Stomach (tissue), 9 donors: Measurements from ENCODE around the gene TMC5. TPM values are rescaled to one million over a fixed set of nuclear protein-coding genes. Genes with fewer than 3 reads are reported as not detected.

Source experiments
- DNase-seq, 2 donors: peaks; one replicate each; pipeline versions ENCODE4 v3.0.0 to v3.0.0-alpha.2; 2013 to 2019
- H3K27ac ChIP-seq, 5 donors: fragments of 200-600 bp in 4 of 5; sonication (generic) in 4 of 5; one replicate each; pipeline ENCODE4 v1.5.1; 2013 to 2019; ENCODE audit warnings: mild to moderate bottlenecking in 1 of 5, moderate library complexity in 1 of 5
- H3K27me3 ChIP-seq, 3 donors: fragments of 200-600 bp; sonication (generic); one replicate each; pipeline ENCODE4 v1.5.1; 2017 to 2019; ENCODE audit warnings: mixed run types in 1 of 3
- H3K36me3 ChIP-seq, 4 donors: fragments of 200-600 bp; sonication (generic); 1 replicate in 3 of 4; 2 replicates in 1 of 4; pipeline ENCODE4 v1.5.1; 2016 to 2019
- H3K4me1 ChIP-seq, 4 donors: fragments of 200-600 bp; sonication (generic); one replicate each; pipeline ENCODE4 v1.5.1; 2016 to 2019
- H3K4me3 ChIP-seq, 4 donors: fragments of 200-600 bp; sonication (generic) in 3 of 4; one replicate each; pipeline ENCODE4 v1.5.1; 2016 to 2019; ENCODE audit warnings: mild to moderate bottlenecking in 1 of 4
- H3K9me3 ChIP-seq, 4 donors: fragments of 200-600 bp; sonication (generic); one replicate each; pipeline ENCODE4 v1.5.1; 2016 to 2019
- EP300 ChIP-seq: sonication (generic); formaldehyde crosslinking; IDR thresholded peaks from one replicate; pipeline ENCODE4 v1.6.1; 2017; ENCODE audit warnings: antibody characterized with exemption
- POLR2A ChIP-seq, 4 donors: fragments of 450-650 bp; IDR thresholded peaks; one replicate each; pipeline ENCODE4 v1.6.1; 2016; ENCODE audit warnings: antibody characterized with exemption in 4 of 4, control low read depth in 2 of 4, mild to moderate bottlenecking in 1 of 4, moderate library complexity in 1 of 4
- POLR2AphosphoS5 ChIP-seq, 3 donors: sonication (generic); formaldehyde crosslinking; IDR thresholded peaks; one replicate each; pipeline ENCODE4 v1.6.1; 2016; ENCODE audit warnings: antibody characterized with exemption in 3 of 3
- WGBS, 5 donors: extraction: QIAGEN DNeasy Blood & Tissue Kit in 3 of 5; methylation state at CpG; one replicate each; pipeline versions ENCODE4 v1.1.5 to v1.1.7; 2013 to 2018; 5-methylcytosine and 5-hydroxymethylcytosine counted together
- intact Hi-C: fragments of 100-400 bp; cut with DNase I; formaldehyde crosslinking; loops from one replicate; pipeline ENCODE4 v1.15.1; 2023; ENCODE audit warnings: low total_unique reads
- polyA plus RNA-seq, 3 donors: library from polyadenylated mRNA; stranded (reverse); fragments of 200-250 nt; gene quantifications; one replicate each; pipeline ENCODE4 v1.2.3, GENCODE V29; 2013
- total RNA-seq, 5 donors: library from RNA; depleted of rRNA; stranded (reverse); fragments of >200 nt; gene quantifications; one replicate each; pipeline versions ENCODE4 v1.1.0 to v1.2.3, GENCODE V29; 2014 to 2016
- TF ChIP-seq, protein P1 (sequence below), 7 experiments: fragments of 450-650 bp in 4 of 7; fragments of 200-600 bp in 3 of 7; sonication (generic) in 3 of 7; IDR thresholded peaks; one replicate each; pipeline ENCODE4 v1.5.1; 2016 to 2019; ENCODE audit warnings: antibody characterized with exemption in 7 of 7, control low read depth in 2 of 7, mild to moderate bottlenecking in 1 of 7
- donor health status: healthy with polysubstance abuse.
- donor health status: Bipolar disorder and iron deficiency.
- donor health status: healthy.

The TMC5 gene
- total and polyA plus RNA-seq, 8 donors = 7.2 to 92.7 (median 28.2) TPM

DNA sequence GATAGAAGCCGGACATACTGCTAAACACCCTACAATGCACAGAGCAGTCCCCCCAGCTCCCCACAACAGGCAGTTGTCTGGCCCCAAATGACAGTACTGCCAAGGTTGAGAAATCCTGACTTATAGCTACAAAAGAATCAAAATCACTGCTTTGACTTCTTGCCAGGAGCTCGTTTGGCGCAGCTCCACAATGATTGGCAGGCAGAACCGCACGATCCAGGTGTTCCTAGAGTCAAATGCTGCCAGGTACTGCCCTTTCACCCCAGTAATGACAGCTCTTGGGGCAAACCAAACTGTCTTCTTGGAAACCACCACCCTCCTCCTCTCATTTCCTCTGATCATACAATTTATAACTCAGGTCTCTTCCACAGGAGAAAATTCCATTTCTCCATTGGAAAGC is 2.2 kb upstream of the TMC5 start:
- Histone ChIP-seq H3K27ac (peak overlapping the region; percentile 24 to 86 (median 49)), H3K27me3 (peaks cover 5 to 40% (median 21%) of the 10 kb centered on the region in 3 donors), H3K9me3 (no peaks in the 10 kb centered on the region), H3K36me3 (no peaks in the 10 kb centered on the region), H3K4me1 (peaks cover 4 to 28% (median 20%) of the 10 kb centered on the region in 4 donors), H3K4me3 (no peak overlapping the region)
- peak in 1 of 2 donors; percentile 73 for DNase-seq
- intact Hi-C loops = no loop called here
- TF ChIP-seq POLR2A (IDR thresholded peaks at IDR 0.05) = no peak
- TF ChIP-seq EP300 = no peak
- TF ChIP-seq, protein P1, sequence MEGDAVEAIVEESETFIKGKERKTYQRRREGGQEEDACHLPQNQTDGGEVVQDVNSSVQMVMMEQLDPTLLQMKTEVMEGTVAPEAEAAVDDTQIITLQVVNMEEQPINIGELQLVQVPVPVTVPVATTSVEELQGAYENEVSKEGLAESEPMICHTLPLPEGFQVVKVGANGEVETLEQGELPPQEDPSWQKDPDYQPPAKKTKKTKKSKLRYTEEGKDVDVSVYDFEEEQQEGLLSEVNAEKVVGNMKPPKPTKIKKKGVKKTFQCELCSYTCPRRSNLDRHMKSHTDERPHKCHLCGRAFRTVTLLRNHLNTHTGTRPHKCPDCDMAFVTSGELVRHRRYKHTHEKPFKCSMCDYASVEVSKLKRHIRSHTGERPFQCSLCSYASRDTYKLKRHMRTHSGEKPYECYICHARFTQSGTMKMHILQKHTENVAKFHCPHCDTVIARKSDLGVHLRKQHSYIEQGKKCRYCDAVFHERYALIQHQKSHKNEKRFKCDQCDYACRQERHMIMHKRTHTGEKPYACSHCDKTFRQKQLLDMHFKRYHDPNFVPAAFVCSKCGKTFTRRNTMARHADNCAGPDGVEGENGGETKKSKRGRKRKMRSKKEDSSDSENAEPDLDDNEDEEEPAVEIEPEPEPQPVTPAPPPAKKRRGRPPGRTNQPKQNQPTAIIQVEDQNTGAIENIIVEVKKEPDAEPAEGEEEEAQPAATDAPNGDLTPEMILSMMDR (IDR thresholded peaks at IDR 0.05) = no peak
- TF ChIP-seq POLR2AphosphoS5 (IDR thresholded peaks at IDR 0.05) = no peak
- WGBS, 5 donors = 30 to 42% (median 34%) methylated on average over 5 of the region's 5 CpGs

DNA sequence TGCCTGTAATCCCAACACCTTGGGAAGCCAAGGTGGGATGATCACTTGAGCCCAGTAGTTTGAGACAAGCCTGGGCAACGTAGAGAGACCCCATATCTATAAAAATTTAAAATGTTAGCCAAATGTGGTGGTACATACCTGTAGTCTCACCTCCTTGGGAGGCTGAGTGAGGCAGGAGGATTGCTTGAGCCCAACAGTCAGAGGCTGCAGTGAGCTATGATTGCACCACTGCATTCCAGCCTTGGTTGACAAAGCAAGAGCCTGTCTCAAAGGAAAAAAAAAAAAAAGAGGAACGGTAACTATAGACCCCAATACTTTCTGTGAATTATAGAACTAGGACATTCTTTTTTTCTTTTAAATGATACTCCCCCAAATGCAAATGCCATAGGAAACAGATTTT is 1.8 kb upstream of the TMC5 start:
- TF ChIP-seq, protein P1 (IDR thresholded peaks at IDR 0.05) = no peak
- no peak for TF ChIP-seq POLR2A (IDR thresholded peaks at IDR 0.05)
- no peak for TF ChIP-seq EP300
- TF ChIP-seq POLR2AphosphoS5 (IDR thresholded peaks at IDR 0.05) = no peak
- H3K9me3 ChIP-seq = no peaks in the 10 kb centered on the region
- peaks cover under 1 to 36% (median 17%) of the 10 kb centered on the region in 3 donors for H3K27me3 ChIP-seq
- peaks cover 0 to 23% (median 15%) of the 10 kb centered on the region in 4 donors for H3K4me1 ChIP-seq
- H3K4me3 ChIP-seq = no peak overlapping the region
- H3K36me3 ChIP-seq = no peaks in the 10 kb centered on the region
- DNase-seq = no peak
- H3K27ac ChIP-seq = peak overlapping the region in 3 of 5 donors; percentile 24 to 86 (median 82)
- intact Hi-C loops = no loop called here
- 43 to 65% (median 55%) methylated on average over 2 of the region's 2 CpGs for WGBS, 5 donors

DNA sequence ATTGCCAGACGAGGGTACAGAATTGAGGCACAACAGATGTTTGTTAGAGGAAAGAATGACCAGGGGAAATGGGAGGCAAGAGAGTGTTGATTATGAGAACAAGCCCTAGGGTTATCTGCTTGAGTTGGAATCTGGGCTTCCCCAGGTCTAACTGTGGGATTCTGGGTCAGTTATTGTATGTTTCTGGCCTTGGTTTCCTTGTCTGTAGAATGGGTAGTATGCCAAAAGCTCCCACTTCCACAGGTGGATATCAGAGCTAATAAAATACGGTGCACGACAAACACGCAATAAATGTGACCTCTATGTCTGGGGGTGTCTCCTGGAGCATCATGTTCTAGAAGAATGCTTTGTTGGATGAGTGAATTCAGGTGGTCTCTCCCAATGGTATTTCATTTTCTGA is 517 bp downstream of the TMC5 start:
- WGBS, 5 donors = 55 to 67% (median 61%) methylated on average over 4 of the region's 4 CpGs
- peak overlapping the region; percentile 49 to 86 (median 82) for H3K27ac ChIP-seq
- H3K4me3 ChIP-seq = peak overlapping the region; percentile 8 to 50 (median 40)
- intact Hi-C loops = no loop called here
- peaks cover 7 to 28% (median 12%) of the 10 kb centered on the region in 4 donors for H3K4me1 ChIP-seq
- no peaks in the 10 kb centered on the region for H3K36me3 ChIP-seq
- no peaks in the 10 kb centered on the region for H3K9me3 ChIP-seq
- peaks cover 0 to 13% (median 0%) of the 10 kb centered on the region in 3 donors for H3K27me3 ChIP-seq
- TF ChIP-seq POLR2A (IDR thresholded peaks at IDR 0.05) (no peak), POLR2AphosphoS5 (IDR thresholded peaks at IDR 0.05) (no peak), EP300 (no peak)
- TF ChIP-seq, protein P1 (IDR thresholded peaks at IDR 0.05) = no peak
- no peak for DNase-seq

DNA sequence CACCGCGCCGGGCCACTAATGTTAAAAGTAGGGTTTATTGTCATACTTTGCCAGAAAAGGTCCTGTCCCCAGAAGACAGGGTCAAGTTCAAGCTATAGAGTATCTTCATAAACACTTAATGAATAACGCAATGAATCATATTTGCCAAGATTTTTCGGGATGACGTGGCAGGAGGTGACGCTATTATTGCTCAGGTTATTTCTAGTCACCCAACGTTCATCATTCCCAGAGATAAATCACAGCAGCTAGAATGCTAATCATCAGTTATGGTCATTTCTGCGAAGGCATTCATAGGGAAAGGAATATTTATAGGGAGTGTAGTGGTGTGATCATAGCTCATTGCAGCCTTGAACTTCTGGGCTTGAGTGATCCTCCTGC is 2.0 kb downstream of the TMC5 start:
- H3K9me3 ChIP-seq = no peaks in the 10 kb centered on the region
- H3K27me3 ChIP-seq = peaks cover 0 to 10% (median 0%) of the 10 kb centered on the region in 3 donors
- peak overlapping the region in 2 of 4 donors; percentile 43 to 50 for H3K4me3 ChIP-seq
- H3K4me1 ChIP-seq = peaks cover 6 to 31% (median 11%) of the 10 kb centered on the region in 4 donors
- peak in 1 of 2 donors; percentile 41 for DNase-seq
- peak overlapping the region in 1 of 5 donors; percentile 86 for H3K27ac ChIP-seq
- TF ChIP-seq EP300 (no peak), POLR2AphosphoS5 (IDR thresholded peaks at IDR 0.05) (no peak), POLR2A (IDR thresholded peaks at IDR 0.05) (no peak)
- TF ChIP-seq, protein P1 (IDR thresholded peaks at IDR 0.05) = no peak
- H3K36me3 ChIP-seq = no peaks in the 10 kb centered on the region
- 80 to 91% (median 87%) methylated on average over 9 of the region's 9 CpGs for WGBS, 5 donors
- intact Hi-C loops = no loop called here
